Epithelial cell of proximal tubule (primary cell): ENCODE data around the gene KCNJ6. TPM values are rescaled to one million over a fixed set of nuclear protein-coding genes. Genes with fewer than 3 reads are reported as not detected.
A peak's percentile ranks its signal among the peaks of the same experiment; 100 is the strongest.
"Not testable (repeated sequence)": the region's sequence is repeated elsewhere in the genome, so short reads cannot be mapped to it uniquely, and the experiment has no call there.

ENCODE experiments used
- DNase-seq: peaks from one replicate; pipeline ENCODE4 v3.0.0-alpha.2; 2011; ENCODE audit warnings: low read depth
- H3K4me3 ChIP-seq: 2 replicates; pipeline ENCODE4 v1.5.1; 2011; ENCODE audit warnings: low read depth, mild to moderate bottlenecking, low read length
- total RNA-seq: library from RNA; depleted of rRNA; stranded (reverse); fragments of >200 nt; gene quantifications from 2 replicates; pipeline ENCODE4 v1.2.3, GENCODE V29; 2015
- TF ChIP-seq, protein P1 (sequence below): conservative IDR thresholded peaks from 2 replicates; pipeline ENCODE4 v1.5.1; 2012; ENCODE audit warnings: low read depth, mild to moderate bottlenecking, low read length

KCNJ6 gene
- total RNA-seq, 1 donor from 2014 or later, result under 0.01 TPM

DNA sequence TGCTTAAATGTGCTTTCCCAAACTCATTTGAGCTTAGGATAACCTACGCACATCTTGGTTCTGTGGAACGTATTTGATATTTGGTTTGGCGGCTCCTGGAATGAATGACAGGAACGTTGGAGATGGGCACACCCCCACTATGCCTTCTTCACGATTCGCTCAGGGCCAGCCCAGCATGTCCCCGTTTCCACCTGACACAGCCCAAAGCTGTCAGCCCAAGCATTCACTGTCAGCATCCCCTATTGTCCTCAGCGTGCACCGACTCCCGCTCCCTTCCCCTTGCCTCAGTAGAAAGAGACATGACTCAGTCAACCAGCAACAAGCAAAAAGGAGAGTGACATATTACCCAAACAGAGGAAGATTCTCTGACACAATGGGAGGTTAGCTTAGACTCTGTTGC is 181.4 kb downstream of the KCNJ6 start:
- TF ChIP-seq, protein P1, sequence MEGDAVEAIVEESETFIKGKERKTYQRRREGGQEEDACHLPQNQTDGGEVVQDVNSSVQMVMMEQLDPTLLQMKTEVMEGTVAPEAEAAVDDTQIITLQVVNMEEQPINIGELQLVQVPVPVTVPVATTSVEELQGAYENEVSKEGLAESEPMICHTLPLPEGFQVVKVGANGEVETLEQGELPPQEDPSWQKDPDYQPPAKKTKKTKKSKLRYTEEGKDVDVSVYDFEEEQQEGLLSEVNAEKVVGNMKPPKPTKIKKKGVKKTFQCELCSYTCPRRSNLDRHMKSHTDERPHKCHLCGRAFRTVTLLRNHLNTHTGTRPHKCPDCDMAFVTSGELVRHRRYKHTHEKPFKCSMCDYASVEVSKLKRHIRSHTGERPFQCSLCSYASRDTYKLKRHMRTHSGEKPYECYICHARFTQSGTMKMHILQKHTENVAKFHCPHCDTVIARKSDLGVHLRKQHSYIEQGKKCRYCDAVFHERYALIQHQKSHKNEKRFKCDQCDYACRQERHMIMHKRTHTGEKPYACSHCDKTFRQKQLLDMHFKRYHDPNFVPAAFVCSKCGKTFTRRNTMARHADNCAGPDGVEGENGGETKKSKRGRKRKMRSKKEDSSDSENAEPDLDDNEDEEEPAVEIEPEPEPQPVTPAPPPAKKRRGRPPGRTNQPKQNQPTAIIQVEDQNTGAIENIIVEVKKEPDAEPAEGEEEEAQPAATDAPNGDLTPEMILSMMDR, result no peak

DNA sequence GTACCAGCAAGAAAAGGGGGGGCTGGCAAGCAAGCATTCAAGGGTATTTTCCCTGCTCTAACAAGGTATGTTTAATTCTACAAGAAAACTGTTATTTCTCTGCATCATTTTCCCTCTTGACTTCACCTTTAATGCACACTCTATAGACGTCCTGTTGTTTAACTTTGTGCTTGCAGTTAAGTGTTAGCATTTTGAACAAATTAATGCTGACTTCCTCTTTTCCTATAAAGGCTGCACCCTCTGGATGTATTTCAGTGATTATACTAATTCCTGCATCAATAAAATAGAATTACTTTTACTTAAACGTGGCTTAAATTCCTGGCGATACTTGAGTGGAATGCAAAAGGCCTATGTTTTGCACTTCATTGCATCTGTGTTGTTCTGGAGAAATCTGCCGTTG is 183.3 kb downstream of the KCNJ6 start:
- no peak overlapping the region for H3K4me3 ChIP-seq
- no peak for DNase-seq
- TF ChIP-seq, protein P1, result no peak

More for the DNA sequence above, 181.4 kb downstream of the KCNJ6 start:
- no peak overlapping the region for H3K4me3 ChIP-seq
- no peak for DNase-seq

DNA sequence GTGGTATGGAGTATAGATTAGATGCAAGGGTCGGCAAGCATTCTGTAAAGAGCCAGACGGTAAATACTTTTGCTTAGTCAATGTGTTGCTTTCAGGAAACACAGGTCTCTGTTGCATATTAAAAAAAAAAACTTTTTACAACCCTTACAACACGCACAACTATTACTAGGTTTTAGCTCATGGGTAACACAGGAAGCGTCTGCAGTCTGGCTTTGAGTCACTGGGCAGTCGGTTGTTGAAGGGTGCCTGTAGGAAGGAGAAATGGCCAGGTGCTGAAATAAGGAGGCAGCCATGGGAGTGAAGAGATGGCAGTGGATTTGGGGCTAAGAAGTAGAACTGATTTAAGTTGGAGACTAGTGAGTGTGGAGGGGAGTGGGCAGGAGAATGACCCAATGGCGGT is 192.1 kb downstream of the KCNJ6 start:
- no peak overlapping the region for H3K4me3 ChIP-seq
- TF ChIP-seq, protein P1, result no peak
- no peak for DNase-seq

DNA sequence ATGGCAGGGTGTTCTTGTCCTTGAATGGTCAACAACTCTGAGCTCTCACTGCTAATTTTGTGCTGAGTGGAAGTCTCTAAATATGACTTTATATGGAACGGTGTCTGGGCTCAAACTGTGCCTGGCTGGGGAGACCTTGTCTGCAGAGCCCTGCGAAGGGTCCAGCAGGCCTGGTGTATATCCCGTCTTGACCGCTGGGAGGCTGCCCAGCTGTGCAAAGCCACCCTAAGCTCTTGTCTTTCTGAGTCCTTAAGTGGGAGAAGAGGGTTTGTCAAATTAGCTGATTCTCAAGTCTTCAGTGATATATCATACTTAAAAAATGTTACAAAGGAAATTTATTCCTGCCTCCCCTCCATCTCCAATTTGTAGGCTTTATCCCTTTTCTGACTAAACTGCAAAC is 198.7 kb downstream of the KCNJ6 start:
- H3K4me3 ChIP-seq, result no peak overlapping the region
- DNase-seq, result no peak
- TF ChIP-seq, protein P1, result no peak

DNA sequence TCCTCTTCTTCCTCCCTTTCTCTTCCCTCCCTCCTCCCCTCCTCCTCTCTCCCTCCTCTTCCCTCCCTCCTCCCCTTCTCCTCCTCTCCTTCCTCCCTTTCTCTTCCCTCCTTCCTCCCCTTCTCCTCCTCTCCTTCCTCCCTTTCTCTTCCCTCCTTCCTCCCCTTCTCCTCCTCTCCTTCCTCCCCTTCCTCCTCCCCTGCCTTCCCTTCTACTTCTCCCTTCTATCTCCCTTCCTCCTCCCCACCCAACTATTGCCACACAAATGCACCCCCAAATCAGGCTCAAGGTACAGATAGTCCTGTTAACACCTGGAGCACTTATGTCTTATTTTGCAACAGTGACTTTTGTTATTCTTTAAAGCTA is 203.7 kb downstream of the KCNJ6 start:
- H3K4me3 ChIP-seq, DNase-seq: not testable (repeated sequence)

DNA sequence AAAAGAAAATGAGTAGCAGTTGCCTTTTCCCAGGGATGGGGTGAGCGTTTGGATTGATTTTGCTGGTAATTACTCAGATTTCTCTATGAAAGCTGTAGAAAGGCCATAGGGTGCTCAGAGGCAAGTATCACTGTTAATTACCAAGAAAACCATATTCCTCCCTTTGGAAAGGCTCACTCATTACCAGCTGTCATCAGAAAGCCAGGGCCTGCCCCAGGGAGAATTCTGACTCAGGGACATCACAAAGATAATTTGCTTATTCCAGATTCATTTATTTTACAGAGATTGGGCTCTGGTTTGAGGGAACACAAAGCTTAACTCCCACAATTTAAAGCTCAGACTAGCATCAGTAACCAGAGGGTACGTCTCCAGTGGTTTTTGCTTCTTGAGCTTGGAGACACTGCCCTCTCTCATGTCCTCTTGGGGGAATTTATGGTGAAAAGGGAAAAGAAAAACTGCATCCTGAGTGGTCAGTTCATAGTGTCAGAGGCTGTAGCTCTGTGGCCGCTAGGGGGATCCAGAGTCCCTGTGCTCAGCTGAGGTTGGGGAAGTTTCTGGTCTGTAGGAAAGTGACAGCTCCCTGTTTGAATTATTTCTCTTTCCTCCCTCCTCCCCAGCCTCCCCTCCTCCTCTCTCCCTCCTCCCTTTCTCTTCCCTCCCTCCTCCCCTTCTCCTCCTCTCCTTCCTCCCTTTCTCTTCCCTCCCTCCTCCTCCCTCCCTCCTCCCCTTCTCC is 204.3 kb downstream of the KCNJ6 start:
- no peak overlapping the region for H3K4me3 ChIP-seq
- TF ChIP-seq, protein P1, result peak; percentile 98
- DNase-seq, result no peak

DNA sequence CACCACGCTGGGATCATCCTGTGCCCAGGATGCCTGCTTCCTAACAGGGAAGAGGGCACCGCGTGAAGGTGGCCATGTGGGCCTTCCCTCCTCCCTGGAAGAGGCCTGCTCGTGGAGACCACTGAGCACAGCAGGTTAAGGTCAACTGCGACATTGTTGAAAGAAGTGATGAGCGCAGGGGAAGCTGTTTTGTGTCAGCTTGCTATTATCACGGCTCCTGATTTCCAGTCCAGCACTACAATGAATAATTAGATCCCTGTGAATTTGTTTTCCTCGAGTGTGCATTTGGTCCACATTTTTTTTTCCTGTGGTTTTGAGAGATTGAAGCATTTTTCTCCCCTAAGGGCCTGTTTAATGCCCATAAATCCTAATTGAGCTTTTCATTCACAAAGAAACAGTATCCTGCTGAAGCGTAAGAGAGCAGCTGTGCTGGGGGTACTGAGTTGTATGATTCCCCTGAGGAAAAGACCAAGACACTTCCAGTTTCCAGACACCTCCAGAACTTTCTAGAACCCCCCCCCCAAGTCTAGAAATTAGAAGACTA is 204.9 kb downstream of the KCNJ6 start:
- TF ChIP-seq, protein P1, result no peak
- no peak overlapping the region for H3K4me3 ChIP-seq
- DNase-seq, result no peak
